D721Med (cell line): ENCODE measurements around the gene CCL26.

Experiments used
- DNase-seq: peaks from one replicate; pipeline ENCODE4 v3.0.0; 2011; ENCODE audit warnings: low spot score; ENCODE audit not compliant: insufficient read length
- FAIRE-seq: peaks from 2 replicates; lab custom pipeline; 2011; peaks lifted over from hg19 to GRCh38; lab: Jason Lieb, UNC
- TF ChIP-seq, protein P1 (sequence below): IDR thresholded peaks from 2 replicates; pipeline ENCODE4 v1.5.1; 2012; ENCODE audit warnings: mild to moderate bottlenecking, control low read depth; ENCODE audit not compliant: insufficient read depth; ENCODE audit errors: missing control alignments

CCL26 gene

DNA sequence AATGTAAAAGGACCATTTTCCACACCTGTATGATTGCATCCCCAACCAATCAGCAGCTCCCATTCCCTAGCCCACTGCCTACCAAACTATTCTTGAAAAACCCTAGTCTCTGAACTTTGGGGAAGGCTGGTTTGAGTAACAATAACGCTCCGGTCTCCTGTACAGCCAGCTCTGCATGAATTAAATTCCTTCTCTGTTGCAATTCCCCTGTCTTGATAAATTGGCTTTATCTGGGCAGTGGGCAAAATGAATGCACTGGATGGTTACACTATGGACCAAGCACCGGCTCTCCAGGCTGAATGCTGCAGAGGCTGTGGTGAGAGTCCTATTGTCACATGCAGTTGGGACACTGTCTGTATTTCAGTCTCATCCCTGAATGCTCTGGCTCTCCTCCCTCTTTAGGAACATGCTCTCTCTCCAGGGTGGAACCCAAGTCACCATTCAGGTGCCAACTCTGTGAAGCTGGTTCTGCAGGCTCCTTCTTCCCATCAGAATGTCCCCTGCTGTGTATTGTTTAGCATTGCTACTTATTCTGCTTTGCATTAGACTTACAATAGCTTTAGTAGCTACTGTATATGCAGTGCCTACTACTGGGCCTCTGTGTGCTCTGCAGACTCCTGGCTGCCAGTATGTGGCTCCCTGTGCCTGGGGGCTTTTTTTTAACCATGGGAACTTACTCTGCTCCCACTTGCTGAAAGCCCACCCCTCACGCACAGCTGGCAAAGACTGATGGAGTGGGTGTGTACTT lies 34.7 kb upstream of the CCL26 start:
- DNase-seq (no peak), FAIRE-seq (no peak)
- TF ChIP-seq, protein P1, sequence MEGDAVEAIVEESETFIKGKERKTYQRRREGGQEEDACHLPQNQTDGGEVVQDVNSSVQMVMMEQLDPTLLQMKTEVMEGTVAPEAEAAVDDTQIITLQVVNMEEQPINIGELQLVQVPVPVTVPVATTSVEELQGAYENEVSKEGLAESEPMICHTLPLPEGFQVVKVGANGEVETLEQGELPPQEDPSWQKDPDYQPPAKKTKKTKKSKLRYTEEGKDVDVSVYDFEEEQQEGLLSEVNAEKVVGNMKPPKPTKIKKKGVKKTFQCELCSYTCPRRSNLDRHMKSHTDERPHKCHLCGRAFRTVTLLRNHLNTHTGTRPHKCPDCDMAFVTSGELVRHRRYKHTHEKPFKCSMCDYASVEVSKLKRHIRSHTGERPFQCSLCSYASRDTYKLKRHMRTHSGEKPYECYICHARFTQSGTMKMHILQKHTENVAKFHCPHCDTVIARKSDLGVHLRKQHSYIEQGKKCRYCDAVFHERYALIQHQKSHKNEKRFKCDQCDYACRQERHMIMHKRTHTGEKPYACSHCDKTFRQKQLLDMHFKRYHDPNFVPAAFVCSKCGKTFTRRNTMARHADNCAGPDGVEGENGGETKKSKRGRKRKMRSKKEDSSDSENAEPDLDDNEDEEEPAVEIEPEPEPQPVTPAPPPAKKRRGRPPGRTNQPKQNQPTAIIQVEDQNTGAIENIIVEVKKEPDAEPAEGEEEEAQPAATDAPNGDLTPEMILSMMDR, result no peak

DNA sequence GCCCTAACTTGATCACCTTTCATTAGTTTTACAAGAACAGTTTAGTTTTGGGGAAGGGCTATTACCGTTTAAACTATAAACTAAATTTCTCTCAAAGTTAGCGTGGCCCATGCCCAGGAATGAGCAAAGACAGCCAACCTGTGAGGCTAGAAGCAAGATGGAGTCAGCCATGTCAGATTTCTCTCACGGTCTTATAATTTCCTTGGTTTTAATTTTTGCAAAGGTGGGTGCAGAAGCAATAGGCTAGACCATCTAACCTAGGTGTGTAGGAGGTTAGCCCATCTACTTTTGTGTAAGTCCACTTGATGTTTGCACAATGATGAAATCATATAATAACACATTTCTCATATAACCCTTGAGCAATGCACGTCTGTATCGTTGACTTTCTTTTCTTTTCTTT lies 32.7 kb upstream of the CCL26 start:
- FAIRE-seq, result no peak
- TF ChIP-seq, protein P1, result no peak
- no peak for DNase-seq

DNA sequence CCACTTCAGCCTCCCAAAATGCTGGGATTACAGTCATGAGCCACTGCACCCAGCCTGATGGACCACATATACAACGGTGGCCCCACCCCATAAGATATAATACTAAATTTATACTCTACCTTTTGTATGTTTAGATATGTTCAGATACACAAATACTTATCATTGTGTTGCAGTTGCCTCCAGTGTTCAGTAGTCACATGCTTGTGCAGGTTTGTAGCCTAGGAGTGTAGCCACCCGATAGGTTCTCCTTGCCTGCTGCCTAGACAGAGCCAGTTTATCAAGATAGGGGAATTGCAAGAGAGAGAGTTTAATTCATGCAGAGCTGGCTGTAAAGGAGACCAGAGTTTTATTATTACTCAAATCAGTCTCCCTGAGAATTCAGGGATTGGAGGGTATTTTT lies 32.0 kb upstream of the CCL26 start:
- TF ChIP-seq, protein P1, result no peak
- FAIRE-seq (no peak), DNase-seq (no peak)

DNA sequence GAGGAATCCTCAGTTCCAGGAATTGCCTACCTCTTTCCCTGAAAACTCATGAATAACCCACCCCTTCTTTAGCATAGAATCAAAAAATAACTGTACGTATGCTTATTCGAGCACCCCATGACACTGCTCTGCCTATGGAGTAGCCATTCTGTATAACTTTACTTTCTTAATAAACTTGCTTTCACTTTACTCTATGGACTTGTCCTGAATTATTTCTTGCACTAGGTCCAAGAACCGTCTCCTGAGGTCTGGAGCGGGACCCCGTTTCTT lies 30.5 kb upstream of the CCL26 start:
- FAIRE-seq, result no peak
- no peak for DNase-seq
- TF ChIP-seq, protein P1, result no peak

DNA sequence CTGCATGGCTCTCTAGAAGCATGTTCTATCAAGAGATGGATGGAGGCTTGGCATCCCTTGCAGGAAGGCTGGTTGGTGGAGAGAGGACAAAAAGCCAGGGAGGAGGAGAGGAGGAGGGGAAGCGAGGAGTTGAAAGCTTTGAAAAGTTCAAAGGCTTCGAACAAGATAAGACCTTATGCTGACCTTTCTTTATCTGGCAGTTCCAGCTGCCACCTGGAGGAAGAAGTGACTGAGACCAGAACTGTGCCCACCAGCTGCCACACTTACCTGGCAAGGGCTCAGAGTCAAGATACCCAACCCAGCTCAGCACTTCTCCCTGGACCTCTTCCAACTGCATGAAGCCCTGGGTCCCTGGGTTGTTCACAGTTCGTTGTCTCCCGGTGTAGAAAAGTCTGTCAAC lies 26.8 kb upstream of the CCL26 start:
- DNase-seq, result no peak
- TF ChIP-seq, protein P1, result no peak
- no peak for FAIRE-seq

DNA sequence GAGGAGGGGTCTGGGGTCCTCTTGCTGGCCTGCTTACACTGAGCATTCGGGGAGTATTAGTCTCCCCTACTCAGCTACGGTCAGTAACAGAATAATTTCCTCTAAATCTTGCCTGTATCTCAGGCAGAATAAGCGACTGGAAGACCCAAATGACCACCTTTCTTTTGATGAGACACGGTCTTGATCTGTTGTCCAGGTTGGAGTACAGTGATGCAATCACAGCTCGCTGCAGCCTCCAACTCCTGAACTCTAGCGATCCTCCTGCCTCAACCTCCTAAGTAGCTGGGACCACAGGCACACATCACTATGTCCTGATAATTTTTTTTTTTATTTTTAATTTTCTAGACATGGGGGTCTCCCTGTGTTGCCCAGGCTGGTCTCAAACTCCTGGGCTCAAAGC lies 24.4 kb upstream of the CCL26 start:
- TF ChIP-seq, protein P1, result no peak
- FAIRE-seq (no peak), DNase-seq (no peak)

DNA sequence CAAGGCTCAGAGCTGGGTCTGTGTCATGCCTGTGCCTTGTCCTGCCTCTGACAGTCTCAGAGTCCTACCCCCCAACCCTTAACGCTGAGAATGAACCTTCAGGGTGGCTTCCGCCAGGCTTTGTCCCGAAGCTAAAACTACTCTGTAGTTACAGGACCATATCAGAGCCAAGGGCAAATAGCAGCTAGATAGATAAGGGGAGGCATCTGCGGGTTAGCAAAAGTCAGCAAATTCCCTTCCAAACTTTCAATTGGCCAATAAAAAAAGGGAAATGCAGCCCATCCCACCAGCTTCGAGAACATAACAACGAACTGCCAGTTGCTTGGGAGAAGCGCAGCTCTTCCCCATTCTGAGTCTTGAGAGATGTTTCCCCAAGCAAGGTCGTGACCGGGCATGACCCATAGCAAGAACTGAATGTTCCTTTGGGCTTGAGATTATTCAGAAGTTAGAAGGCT lies 23.8 kb upstream of the CCL26 start:
- TF ChIP-seq, protein P1, result no peak
- FAIRE-seq (no peak), DNase-seq (no peak)
